Endothelial cell of umbilical vein (primary cell): ENCODE measurements around the gene ORM2. TPM values are rescaled to one million over a fixed set of nuclear protein-coding genes. Genes with fewer than 3 reads are reported as not detected.

Experiments used
- BruUV-seq: library from RNA; stranded (reverse); fragments of 400-500 nt; replicated peaks from 2 replicates; lab custom pipeline; 2021; lab: Mats Ljungman, UMichigan
- CTCF ChIA-PET: fragments of 300-600, 350-600 bp; sonication (Branson Sonifier 250); formaldehyde crosslinking; loops from one replicate; lab custom pipeline; 2021; ENCODE audit warnings: antibody characterized with exemption, inconsistent platforms; lab: Charles Lee
- POLR2A ChIA-PET: fragments of 300-600, 350-600 bp; sonication (Branson Sonifier 250); formaldehyde crosslinking; loops from one replicate; lab custom pipeline; 2021; ENCODE audit warnings: antibody characterized with exemption, inconsistent platforms; lab: Charles Lee
- DNase-seq: peaks from one replicate; pipeline ENCODE4 v3.0.0-alpha.2; 2011; ENCODE audit warnings: low read depth, low spot score
- FAIRE-seq: peaks from 2 replicates; lab custom pipeline; 2011; peaks lifted over from hg19 to GRCh38; lab: Jason Lieb, UNC
- H2AFZ ChIP-seq: 2 replicates; pipeline ENCODE4 v1.6.0; 2012; ENCODE audit warnings: low read depth, low read length, control low read depth, inconsistent platforms
- H3K27ac ChIP-seq: 2 replicates; pipeline ENCODE4 v1.5.1; 2011; ENCODE audit warnings: low read depth, mild to moderate bottlenecking, control low read depth, low read length, moderate library complexity; ENCODE audit not compliant: insufficient read depth
- H3K27me3 ChIP-seq, 2 experiments: 2 replicates each; pipeline versions ENCODE4 v1.6.0 to v1.6.1; 2011; ENCODE audit warnings: low read length in 2 of 2, mixed read lengths in 1 of 2; ENCODE audit not compliant: control insufficient read depth in 2 of 2, insufficient read depth in 2 of 2
- H3K36me3 ChIP-seq, 2 experiments: 2 replicates in 1 of 2; 3 replicates in 1 of 2; pipeline ENCODE4 v1.5.1; 2011; ENCODE audit warnings: low read length in 2 of 2, mild to moderate bottlenecking in 1 of 2, moderate library complexity in 1 of 2; ENCODE audit not compliant: control insufficient read depth in 2 of 2, insufficient read depth in 2 of 2; ENCODE audit errors: extremely low read depth in 1 of 2
- H3K4me1 ChIP-seq: 3 replicates; pipeline ENCODE4 v1.5.1; 2011; ENCODE audit warnings: mild to moderate bottlenecking, low read length; ENCODE audit not compliant: control insufficient read depth, insufficient read depth; ENCODE audit errors: extremely low read depth
- H3K4me2 ChIP-seq: 2 replicates; pipeline ENCODE4 v1.6.1; 2011; ENCODE audit warnings: low read length, control low read depth, mixed read lengths; ENCODE audit not compliant: insufficient read depth
- H3K4me3 ChIP-seq, 3 experiments: fragments of 200-600 bp in 1 of 3; sonication (generic), shearing (Covaris generic) in 1 of 3; replicated peaks in 1 of 3; 2 replicates each; pipeline ENCODE4 v1.5.1; 2011 to 2016; ENCODE audit warnings: control low read depth in 3 of 3, low read length in 3 of 3, mild to moderate bottlenecking in 2 of 3, inconsistent platforms in 1 of 3, low read depth in 1 of 3, moderate library complexity in 1 of 3; ENCODE audit not compliant: insufficient read depth in 1 of 3
- H3K79me2 ChIP-seq: 2 replicates; pipeline ENCODE4 v1.6.0; 2012; ENCODE audit warnings: low read length, inconsistent platforms; ENCODE audit not compliant: control insufficient read depth, insufficient read depth
- H3K9ac ChIP-seq: replicated peaks from 2 replicates; pipeline ENCODE3; 2011; ENCODE audit warnings: low read length, control low read depth; ENCODE audit not compliant: insufficient read depth; ENCODE audit errors: extremely low read depth
- H3K9me1 ChIP-seq: replicated peaks from 3 replicates; pipeline ENCODE4 v1.6.0; 2011; ENCODE audit warnings: mild to moderate bottlenecking, low read length; ENCODE audit not compliant: control insufficient read depth, insufficient read depth; ENCODE audit errors: extremely low read depth
- H3K9me3 ChIP-seq: replicated peaks from 2 replicates; pipeline ENCODE4 v1.5.1; 2012; ENCODE audit warnings: low read length, inconsistent platforms; ENCODE audit not compliant: control insufficient read depth, insufficient read depth
- H4K20me1 ChIP-seq: replicated peaks from 2 replicates; pipeline ENCODE3; 2011; ENCODE audit warnings: mild to moderate bottlenecking, low read length; ENCODE audit not compliant: control insufficient read depth, insufficient read depth; ENCODE audit errors: extremely low read depth
- POLR2A ChIP-seq: IDR thresholded peaks from 2 replicates; pipeline ENCODE4 v1.6.1; 2012; ENCODE audit warnings: low read depth, mild to moderate bottlenecking, control low read depth, low read length
- dilution Hi-C: fragments of 300-500 bp; cut with MboI; formaldehyde crosslinking; loops from one replicate; pipeline ENCODE4 v1.15.0; 2019; ENCODE audit warnings: low sequenced_read_pairs; ENCODE audit not compliant: extremely low pct_ligation_motif_present
- intact Hi-C: fragments of 100-400 bp; cut with micrococcal nuclease; formaldehyde crosslinking; loops from one replicate; pipeline ENCODE4 v1.10.0; 2022
- polyA plus RNA-seq, 4 experiments: library from polyadenylated mRNA; depleted of rRNA in 3 of 4; stranded (reverse) in 3 of 4; unstranded in 1 of 4; fragments of >200 nt; gene quantifications; 2 replicates each; pipeline versions ENCODE4 v1.2.1 to v1.2.3, GENCODE V29; 2011 to 2012; ENCODE audit warnings: missing spikeins in 1 of 4
- total RNA-seq: library from RNA; stranded (reverse); gene quantifications from 2 replicates; pipeline ENCODE4 v1.2.3, GENCODE V29; 2021
- TF ChIP-seq, protein P1 (sequence below), 2 donors: IDR thresholded peaks; 1 replicate in 1 of 2; 2 replicates in 1 of 2; pipeline ENCODE4 v1.5.1; 2011; ENCODE audit warnings: low read length in 2 of 2, mild to moderate bottlenecking in 2 of 2, moderate library complexity in 2 of 2, control low read depth in 1 of 2, inconsistent platforms in 1 of 2, low read depth in 1 of 2; ENCODE audit not compliant: insufficient read depth in 1 of 2; ENCODE audit errors: extremely low read depth in 1 of 2

ORM2 gene
- total and polyA plus RNA-seq, 2 donors (not counting 3 experiments of a cell fraction or from before 2014, with no cell fraction given), result not detected

DNA sequence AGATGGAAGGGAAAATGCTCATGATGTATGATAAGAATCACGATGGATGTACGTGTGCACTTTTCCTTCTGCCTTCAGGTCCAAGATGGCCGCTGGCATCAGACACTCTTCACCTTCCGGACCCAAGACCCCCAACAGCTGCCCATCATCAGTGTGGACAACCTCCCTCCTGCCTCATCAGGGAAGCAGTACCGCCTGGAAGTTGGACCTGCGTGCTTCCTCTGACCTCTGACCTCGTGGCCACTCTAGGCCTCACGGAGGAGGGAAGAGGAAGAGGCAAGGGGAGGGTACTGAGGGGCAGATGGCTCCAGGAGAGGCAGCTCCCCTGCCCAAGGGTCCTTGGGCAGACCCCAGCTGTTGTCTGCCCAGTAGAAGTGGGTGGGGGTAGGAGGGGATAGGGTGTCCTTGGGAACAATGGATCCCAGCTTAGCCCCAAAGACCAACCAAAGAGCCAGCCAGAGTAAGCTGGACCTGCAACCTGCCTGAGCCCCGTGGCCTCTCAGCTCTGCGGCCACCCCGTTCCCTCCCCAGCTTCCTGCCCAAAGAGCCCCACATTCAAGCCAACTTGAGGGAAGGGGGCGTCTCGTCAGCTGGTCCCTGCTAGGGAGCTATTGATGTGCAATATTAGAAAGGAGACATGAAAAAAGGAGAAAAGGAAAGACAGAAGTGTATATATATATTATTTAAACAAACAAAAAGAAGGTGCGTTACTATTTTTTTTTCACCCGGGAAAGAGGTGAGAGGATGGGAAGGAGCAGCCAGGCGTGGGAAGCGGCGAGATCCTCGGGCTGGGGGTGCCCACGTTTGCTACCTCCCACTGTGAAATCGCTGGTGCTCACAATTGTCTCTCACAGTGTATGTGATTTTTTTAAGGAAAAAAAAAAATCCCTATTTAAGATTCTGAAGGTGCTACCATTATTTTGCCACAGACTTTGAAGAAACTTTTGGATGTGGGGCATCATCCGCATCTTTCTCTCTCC lies 18.9 kb upstream of the ORM2 start:
- no peaks in the 10 kb centered on the region for H3K79me2 ChIP-seq
- no peaks in the 10 kb centered on the region for H3K4me1 ChIP-seq
- no peak overlapping the region for H3K4me3 ChIP-seq
- dilution Hi-C loops (no loop called here), intact Hi-C loops (no loop called here)
- FAIRE-seq (no peak), DNase-seq (no peak)
- H3K9me1 ChIP-seq, result no peaks in the 10 kb centered on the region
- ChIA-PET POLR2A (no interaction called here), CTCF (interaction anchor here (0.7 to 2.5 kb wide), 3 partner anchors 20 to 228 kb away, joined by 3 to 12 read pairs (median 4); no protein-coding TSS in a partner anchor)
- BruUV-seq, result no TSS peak
- H4K20me1 ChIP-seq, result no peaks in the 10 kb centered on the region
- H3K27ac ChIP-seq, result no peak overlapping the region
- peaks cover 0 to 7% of the 10 kb centered on the region in 2 experiments for H3K36me3 ChIP-seq
- no peaks in the 10 kb centered on the region for H3K27me3 ChIP-seq
- no peak overlapping the region for H3K4me2 ChIP-seq
- no peak overlapping the region for H3K9ac ChIP-seq
- TF ChIP-seq, protein P1, sequence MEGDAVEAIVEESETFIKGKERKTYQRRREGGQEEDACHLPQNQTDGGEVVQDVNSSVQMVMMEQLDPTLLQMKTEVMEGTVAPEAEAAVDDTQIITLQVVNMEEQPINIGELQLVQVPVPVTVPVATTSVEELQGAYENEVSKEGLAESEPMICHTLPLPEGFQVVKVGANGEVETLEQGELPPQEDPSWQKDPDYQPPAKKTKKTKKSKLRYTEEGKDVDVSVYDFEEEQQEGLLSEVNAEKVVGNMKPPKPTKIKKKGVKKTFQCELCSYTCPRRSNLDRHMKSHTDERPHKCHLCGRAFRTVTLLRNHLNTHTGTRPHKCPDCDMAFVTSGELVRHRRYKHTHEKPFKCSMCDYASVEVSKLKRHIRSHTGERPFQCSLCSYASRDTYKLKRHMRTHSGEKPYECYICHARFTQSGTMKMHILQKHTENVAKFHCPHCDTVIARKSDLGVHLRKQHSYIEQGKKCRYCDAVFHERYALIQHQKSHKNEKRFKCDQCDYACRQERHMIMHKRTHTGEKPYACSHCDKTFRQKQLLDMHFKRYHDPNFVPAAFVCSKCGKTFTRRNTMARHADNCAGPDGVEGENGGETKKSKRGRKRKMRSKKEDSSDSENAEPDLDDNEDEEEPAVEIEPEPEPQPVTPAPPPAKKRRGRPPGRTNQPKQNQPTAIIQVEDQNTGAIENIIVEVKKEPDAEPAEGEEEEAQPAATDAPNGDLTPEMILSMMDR (IDR thresholded peaks at IDR 0.05; ENCODE audit: extremely low read depth in 1 of 2, insufficient read depth in 1 of 2, low read depth in 1 of 2, low read length in 2 of 2), result no peak
- TF ChIP-seq POLR2A, result no peak
- no peaks in the 10 kb centered on the region for H3K9me3 ChIP-seq
- H2AFZ ChIP-seq, result no peak overlapping the region
